ENCODE results near the gene LETM1. TPM values are rescaled to one million over a fixed set of nuclear protein-coding genes. Genes with fewer than 3 reads are reported as not detected.

LETM1 gene
- total RNA-seq, 2 donors from 2014 or later, result 32.1 to 34.5 TPM

GRCh38 chr4:1810765-1811164, 45.2 kb downstream of the LETM1 start:
- H3K4me1 ChIP-seq, result no peaks in the 10 kb centered on the region
- H3K4me3 ChIP-seq, result no peak overlapping the region
- H3K27me3 ChIP-seq, result no peaks in the 10 kb centered on the region
- no peak for TF ChIP-seq CTCF (IDR thresholded peaks at IDR 0.05)
- no peaks in the 10 kb centered on the region for H3K9me3 ChIP-seq
- no peak overlapping the region for H3K27ac ChIP-seq
- H3K36me3 ChIP-seq, result peaks cover 28% of the 10 kb centered on the region
- DNase-seq (ENCODE audit: low spot score), result no peak

- Histone ChIP-seq H3K4me1 (no peaks in the 10 kb centered on the region), H3K27me3 (no peaks in the 10 kb centered on the region), H3K4me3 (no peak overlapping the region), H3K27ac (no peak overlapping the region), H3K36me3 (peaks cover 19% of the 10 kb centered on the region), H3K9me3 (no peaks in the 10 kb centered on the region)
- DNase-seq (ENCODE audit: low spot score), result no peak
- TF ChIP-seq CTCF (IDR thresholded peaks at IDR 0.05), result peak; percentile 81 to 85
Observed at GRCh38 chr4:1809754-1810502, 46.0 kb downstream of the LETM1 start.

GRCh38 chr4:1808851-1809753, 46.9 kb downstream of the LETM1 start:
- Histone ChIP-seq H3K27ac (no peak overlapping the region), H3K36me3 (peaks cover 11% of the 10 kb centered on the region), H3K9me3 (no peaks in the 10 kb centered on the region), H3K27me3 (no peaks in the 10 kb centered on the region), H3K4me3 (no peak overlapping the region), H3K4me1 (no peaks in the 10 kb centered on the region)
- no peak for TF ChIP-seq CTCF (IDR thresholded peaks at IDR 0.05)
- no peak for DNase-seq (ENCODE audit: low spot score)

GRCh38 chr4:1808396-1808795, 47.6 kb downstream of the LETM1 start:
- Histone ChIP-seq H3K27me3 (no peaks in the 10 kb centered on the region), H3K36me3 (peaks cover 4% of the 10 kb centered on the region), H3K27ac (no peak overlapping the region), H3K4me3 (no peak overlapping the region), H3K9me3 (no peaks in the 10 kb centered on the region), H3K4me1 (no peaks in the 10 kb centered on the region)
- no peak for DNase-seq (ENCODE audit: low spot score)
- no peak for TF ChIP-seq CTCF (IDR thresholded peaks at IDR 0.05)

GRCh38 chr4:1807332-1807777, 48.6 kb downstream of the LETM1 start:
- no peak overlapping the region for H3K4me3 ChIP-seq
- no peaks in the 10 kb centered on the region for H3K4me1 ChIP-seq
- no peaks in the 10 kb centered on the region for H3K27me3 ChIP-seq
- no peaks in the 10 kb centered on the region for H3K36me3 ChIP-seq
- no peak for DNase-seq (ENCODE audit: low spot score)
- no peak for TF ChIP-seq CTCF (IDR thresholded peaks at IDR 0.05)
- no peak overlapping the region for H3K27ac ChIP-seq
- no peaks in the 10 kb centered on the region for H3K9me3 ChIP-seq

Measured in right atrium auricular region (tissue), 2 donors.